ACC112 (cell line): ENCODE results near the gene PCDHA1.

Experiments used
- H2AFZ ChIP-seq: fragments of 200-600 bp; sonication (generic); one replicate; pipeline ENCODE4 v1.6.0; 2017; ENCODE audit warnings: antibody characterized with exemption, low read length; ENCODE audit not compliant: unreplicated experiment
- H3K27ac ChIP-seq: fragments of 200-600 bp; sonication (generic); 2 replicates; pipeline ENCODE4 v1.5.1; 2014; ENCODE audit warnings: low read depth, mild to moderate bottlenecking, antibody characterized with exemption, low read length, moderate library complexity
- H3K27me3 ChIP-seq: fragments of 200-600 bp; sonication (generic); 2 replicates; pipeline ENCODE4 v1.6.1; 2014; ENCODE audit warnings: mild to moderate bottlenecking, antibody characterized with exemption, low read length, moderate library complexity, mixed read lengths; ENCODE audit not compliant: insufficient read depth
- H3K36me3 ChIP-seq: fragments of 200-600 bp; sonication (generic); 2 replicates; pipeline ENCODE4 v1.6.1; 2016; ENCODE audit warnings: mild to moderate bottlenecking, antibody characterized with exemption, low read length, moderate library complexity, mixed read lengths; ENCODE audit not compliant: insufficient read depth
- H3K4me1 ChIP-seq: fragments of 200-600 bp; sonication (generic); one replicate; pipeline ENCODE4 v1.6.1; 2016; ENCODE audit warnings: low read length, mixed read lengths; ENCODE audit not compliant: insufficient read depth, unreplicated experiment, control insufficient read depth
- H3K4me3 ChIP-seq: fragments of 200-600 bp; sonication (generic); 2 replicates; pipeline ENCODE4 v1.5.1; 2014; ENCODE audit warnings: mild to moderate bottlenecking, low read depth, low read length
- H3K79me2 ChIP-seq: fragments of 200-600 bp; sonication (generic); one replicate; pipeline ENCODE4 v1.6.0; 2016; ENCODE audit warnings: low read length; ENCODE audit not compliant: control insufficient read depth, unreplicated experiment, insufficient read depth

Gene PCDHA1

GRCh38 chr5:140998921-140999410, 213.0 kb downstream of the PCDHA1 start:
- no peaks in the 10 kb centered on the region for H3K4me1 ChIP-seq
- no peak overlapping the region for H2AFZ ChIP-seq
- no peak overlapping the region for H3K27ac ChIP-seq
- H3K4me3 ChIP-seq: no peak overlapping the region
- 0 out of 2 replicates have a peak, but pooled peaks cover 11% of the 10 kb centered on the region for H3K27me3 ChIP-seq
- no peaks in the 10 kb centered on the region for H3K79me2 ChIP-seq
- H3K36me3 ChIP-seq: no peaks in the 10 kb centered on the region

GRCh38 chr5:141001446-141001843, 215.5 kb downstream of the PCDHA1 start:
- Histone ChIP-seq H2AFZ (no peak overlapping the region), H3K27ac (no peak overlapping the region), H3K36me3 (no peaks in the 10 kb centered on the region), H3K4me1 (no peaks in the 10 kb centered on the region), H3K27me3 (0 out of 2 replicates have a peak, but pooled peaks cover 11% of the 10 kb centered on the region), H3K79me2 (no peaks in the 10 kb centered on the region), H3K4me3 (no peak overlapping the region)

GRCh38 chr5:141001844-141002604, 216.1 kb downstream of the PCDHA1 start:
- Histone ChIP-seq H3K4me1 (no peaks in the 10 kb centered on the region), H2AFZ (no peak overlapping the region), H3K27ac (no peak overlapping the region), H3K4me3 (no peak overlapping the region), H3K36me3 (no peaks in the 10 kb centered on the region), H3K79me2 (no peaks in the 10 kb centered on the region), H3K27me3 (0 out of 2 replicates have a peak, but pooled peaks cover 11% of the 10 kb centered on the region)

- Histone ChIP-seq H3K36me3 (no peaks in the 10 kb centered on the region), H2AFZ (no peak overlapping the region), H3K4me3 (no peak overlapping the region), H3K27me3 (0 out of 2 replicates have a peak, but pooled peaks cover 11% of the 10 kb centered on the region), H3K27ac (no peak overlapping the region), H3K79me2 (no peaks in the 10 kb centered on the region), H3K4me1 (no peaks in the 10 kb centered on the region)
Observed at GRCh38 chr5:141002605-141002965, 216.6 kb downstream of the PCDHA1 start.

GRCh38 chr5:141003031-141003430, 217.1 kb downstream of the PCDHA1 start:
- 0 out of 2 replicates have a peak, but pooled peaks cover 11% of the 10 kb centered on the region for H3K27me3 ChIP-seq
- no peak overlapping the region for H2AFZ ChIP-seq
- no peak overlapping the region for H3K27ac ChIP-seq
- no peak overlapping the region for H3K4me3 ChIP-seq
- H3K36me3 ChIP-seq: no peaks in the 10 kb centered on the region
- no peaks in the 10 kb centered on the region for H3K4me1 ChIP-seq
- no peaks in the 10 kb centered on the region for H3K79me2 ChIP-seq

GRCh38 chr5:141003791-141004611, 218.1 kb downstream of the PCDHA1 start:
- H3K4me1 ChIP-seq: no peaks in the 10 kb centered on the region
- H3K36me3 ChIP-seq: no peaks in the 10 kb centered on the region
- H3K27me3 ChIP-seq: 0 out of 2 replicates have a peak, but pooled peaks cover 11% of the 10 kb centered on the region
- no peaks in the 10 kb centered on the region for H3K79me2 ChIP-seq
- no peak overlapping the region for H2AFZ ChIP-seq
- H3K4me3 ChIP-seq: no peak overlapping the region
- H3K27ac ChIP-seq: no peak overlapping the region

DNA sequence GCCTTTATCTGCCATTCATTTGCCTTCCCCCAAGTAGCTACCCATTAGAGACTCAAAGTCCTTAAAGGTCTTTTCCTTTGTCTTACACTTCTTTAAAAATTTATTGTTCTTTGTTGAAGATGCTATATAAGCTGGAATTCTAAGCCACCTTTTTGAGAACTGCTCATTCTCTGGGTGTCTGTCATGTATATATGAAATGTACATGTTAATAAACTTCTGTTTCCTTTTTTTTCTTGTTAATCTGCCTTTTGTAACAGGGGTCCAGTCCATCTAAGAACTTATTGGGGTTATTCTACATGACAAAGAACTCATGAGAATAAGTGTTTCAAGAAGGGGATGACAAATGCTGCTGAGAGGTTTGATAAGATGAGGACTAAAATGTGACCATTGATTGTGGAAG, 221.9 kb downstream of the PCDHA1 start:
- Histone ChIP-seq H3K27ac (no peak overlapping the region), H3K4me3 (no peak overlapping the region), H3K4me1 (no peaks in the 10 kb centered on the region), H3K27me3 (no peaks in the 10 kb centered on the region), H3K79me2 (no peaks in the 10 kb centered on the region), H2AFZ (no peak overlapping the region), H3K36me3 (no peaks in the 10 kb centered on the region)

DNA sequence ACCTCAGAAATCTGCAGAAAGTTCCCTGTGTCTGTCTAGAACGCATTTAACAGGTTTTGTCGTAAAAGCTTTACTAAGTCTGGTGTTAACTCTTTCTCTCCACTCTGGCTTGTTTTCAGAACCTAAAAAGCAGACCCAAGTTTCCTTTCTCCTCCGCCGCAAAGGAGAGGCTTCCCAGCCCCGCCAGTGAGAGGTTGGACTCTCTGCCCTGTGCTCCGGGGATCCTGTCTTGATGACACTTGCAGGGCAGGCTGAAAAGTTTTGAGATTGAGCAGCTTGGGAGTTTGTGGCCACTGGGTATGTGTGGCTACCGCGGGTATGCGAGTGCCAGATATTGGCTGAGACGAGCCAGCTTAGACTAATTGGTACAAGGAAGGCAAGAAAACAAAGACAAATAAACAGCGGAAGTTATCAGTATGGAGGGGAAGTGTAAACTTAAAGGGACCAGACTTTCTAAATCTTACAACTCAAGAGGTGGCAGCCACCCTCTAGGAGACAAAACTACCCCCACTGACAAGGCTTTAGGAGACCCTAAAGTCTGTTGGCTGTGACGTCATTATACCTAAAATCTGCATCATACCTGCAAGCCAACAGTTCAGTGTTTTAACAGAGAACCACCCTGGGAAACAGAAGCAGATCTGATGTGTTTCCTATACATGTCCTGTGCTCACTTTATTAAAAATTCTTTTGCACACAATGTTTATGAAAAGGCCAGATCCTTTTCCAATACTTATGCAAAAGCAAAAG, 224.3 kb downstream of the PCDHA1 start:
- Histone ChIP-seq H3K4me3 (no peak overlapping the region), H3K36me3 (no peaks in the 10 kb centered on the region), H3K4me1 (no peaks in the 10 kb centered on the region), H3K27ac (no peak overlapping the region), H3K79me2 (no peaks in the 10 kb centered on the region), H2AFZ (no peak overlapping the region), H3K27me3 (no peaks in the 10 kb centered on the region)

GRCh38 chr5:141017943-141018342, 232.0 kb downstream of the PCDHA1 start:
- H3K27ac ChIP-seq: no peak overlapping the region
- no peaks in the 10 kb centered on the region for H3K36me3 ChIP-seq
- H3K4me1 ChIP-seq: no peaks in the 10 kb centered on the region
- no peaks in the 10 kb centered on the region for H3K27me3 ChIP-seq
- no peak overlapping the region for H2AFZ ChIP-seq
- H3K79me2 ChIP-seq: no peaks in the 10 kb centered on the region
- H3K4me3 ChIP-seq: no peak overlapping the region

DNA sequence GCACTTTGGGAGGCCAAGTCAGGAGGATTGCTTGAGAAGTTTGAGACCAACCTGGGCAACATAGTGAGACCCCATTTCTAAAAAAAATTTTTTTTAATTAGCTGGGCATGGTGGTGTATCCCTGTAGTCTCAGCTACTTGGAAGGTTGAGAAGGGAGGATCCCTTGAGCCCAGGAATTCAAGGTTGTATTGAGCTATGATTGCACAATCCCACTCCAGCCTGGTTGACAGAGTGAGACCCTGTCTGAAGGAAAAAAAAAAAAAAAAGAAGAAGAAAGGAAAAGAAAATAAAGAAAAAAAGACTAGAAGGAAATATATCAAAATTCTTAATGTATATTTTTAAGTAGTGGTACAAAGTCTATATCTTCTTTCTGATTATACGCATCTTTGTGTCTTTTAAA, 236.4 kb downstream of the PCDHA1 start:
- no peaks in the 10 kb centered on the region for H3K79me2 ChIP-seq
- no peaks in the 10 kb centered on the region for H3K4me1 ChIP-seq
- no peaks in the 10 kb centered on the region for H3K27me3 ChIP-seq
- H2AFZ ChIP-seq: no peak overlapping the region
- H3K36me3 ChIP-seq: no peaks in the 10 kb centered on the region
- H3K4me3 ChIP-seq: no peak overlapping the region
- H3K27ac ChIP-seq: no peak overlapping the region
